Ovary (tissue), 3 donors: ENCODE data around the gene HSPE1.

Experiments
- CTCF ChIP-seq, 3 donors: fragments of 450-650 bp in 2 of 3; fragments of 200-600 bp in 1 of 3; IDR thresholded peaks; one replicate each; pipeline versions ENCODE4 v1.5.1 to v1.8.0; 2016 to 2022; ENCODE audit warnings: antibody characterized with exemption in 3 of 3, mild to moderate bottlenecking in 1 of 3
- EP300 ChIP-seq: sonication (generic); formaldehyde crosslinking; IDR thresholded peaks from one replicate; pipeline ENCODE4 v1.6.1; 2017; ENCODE audit warnings: antibody characterized with exemption
- POLR2A ChIP-seq: fragments of 450-650 bp; IDR thresholded peaks from one replicate; pipeline ENCODE4 v1.6.1; 2017; ENCODE audit warnings: antibody characterized with exemption, mild to moderate bottlenecking, moderate library complexity
- donor health status: DM: no; HTN: no; CAD: no.

- no peak for TF ChIP-seq CTCF (IDR thresholded peaks at IDR 0.05)
- TF ChIP-seq POLR2A, result no peak
- TF ChIP-seq EP300, result no peak
These were observed 19.8 kb upstream of the HSPE1 start for GRCh38 chr2:197480165-197481036.
